Fibroblast of lung (primary cell): ENCODE data around the gene EWSR1. TPM values are rescaled to one million over a fixed set of nuclear protein-coding genes. Genes with fewer than 3 reads are reported as not detected.
A peak's percentile ranks its signal among the peaks of the same experiment; 100 is the strongest.

Experiments used
- DNase-seq, 2 donors: peaks; one replicate each; pipeline versions ENCODE4 v3.0.0 to v3.0.0-alpha.2; 2010; ENCODE audit warnings: low read depth in 2 of 2
- H2AFZ ChIP-seq: 2 replicates; pipeline ENCODE4 v1.5.1; 2012; ENCODE audit warnings: low read length, control low read depth, inconsistent platforms
- H3K27ac ChIP-seq: 2 replicates; pipeline ENCODE4 v1.5.1; 2011; ENCODE audit warnings: low read length, control low read depth; ENCODE audit not compliant: insufficient read depth
- H3K27me3 ChIP-seq: 2 replicates; pipeline ENCODE4 v1.5.1; 2011; ENCODE audit warnings: mild to moderate bottlenecking, low read length; ENCODE audit not compliant: control insufficient read depth, insufficient read depth
- H3K36me3 ChIP-seq: 2 replicates; pipeline ENCODE4 v1.5.1; 2011; ENCODE audit warnings: low read length; ENCODE audit not compliant: control insufficient read depth, insufficient read depth
- H3K4me1 ChIP-seq: 2 replicates; pipeline ENCODE4 v1.5.1; 2011; ENCODE audit warnings: low read length; ENCODE audit not compliant: control insufficient read depth, insufficient read depth; ENCODE audit errors: extremely low read depth
- H3K4me2 ChIP-seq: 2 replicates; pipeline ENCODE4 v1.5.1; 2011; ENCODE audit warnings: low read length, control low read depth; ENCODE audit not compliant: insufficient read depth; ENCODE audit errors: extremely low read depth
- H3K4me3 ChIP-seq, 4 experiments: fragments of 200-600 bp in 1 of 4; sonication (generic) in 1 of 4; replicated peaks in 1 of 4; 2 replicates each; pipeline ENCODE4 v1.5.1; 2011 to 2016; ENCODE audit warnings: low read length in 4 of 4, low read depth in 3 of 4, mild to moderate bottlenecking in 3 of 4, control low read depth in 2 of 4, inconsistent platforms in 1 of 4, mixed read lengths in 1 of 4; ENCODE audit not compliant: insufficient read depth in 1 of 4; ENCODE audit errors: control extremely low read depth in 1 of 4
- H3K79me2 ChIP-seq: 2 replicates; pipeline ENCODE4 v1.5.1; 2012; ENCODE audit warnings: mild to moderate bottlenecking, low read length, inconsistent platforms; ENCODE audit not compliant: control insufficient read depth, insufficient read depth
- H3K9ac ChIP-seq: 2 replicates; pipeline ENCODE4 v1.5.1; 2011; ENCODE audit warnings: mild to moderate bottlenecking, low read length, control low read depth; ENCODE audit not compliant: insufficient read depth
- H3K9me3 ChIP-seq: 2 replicates; pipeline ENCODE4 v1.5.1; 2012; ENCODE audit warnings: low read depth, low read length; ENCODE audit not compliant: control insufficient read depth, insufficient read depth
- H4K20me1 ChIP-seq: 2 replicates; pipeline ENCODE4 v1.5.1; 2011; ENCODE audit warnings: low read length; ENCODE audit not compliant: control insufficient read depth, insufficient read depth; ENCODE audit errors: extremely low read depth
- CTCF ChIP-seq, 2 donors: IDR thresholded peaks in 1 of 2; conservative IDR thresholded peaks in 1 of 2; 1 replicate in 1 of 2; 2 replicates in 1 of 2; pipeline ENCODE4 v1.5.1; 2011 to 2012; ENCODE audit warnings: low read length in 2 of 2, control low read depth in 1 of 2, inconsistent platforms in 1 of 2, low read depth in 1 of 2, mild to moderate bottlenecking in 1 of 2
- EZH2 ChIP-seq: IDR thresholded peaks from 2 replicates; pipeline ENCODE4 v1.5.1; 2012; ENCODE audit warnings: low read length, control low read depth, mild to moderate bottlenecking; ENCODE audit errors: missing control alignments
- polyA plus RNA-seq, 2 donors: library from polyadenylated mRNA; depleted of rRNA in 1 of 2; stranded (reverse) in 1 of 2; unstranded in 1 of 2; fragments of >200 nt; gene quantifications; 2 replicates each; pipeline ENCODE4 v1.2.1, GENCODE V29; 2011 to 2012; ENCODE audit warnings: missing spikeins in 1 of 2
- total RNA-seq: library from RNA; depleted of rRNA; stranded (reverse); fragments of >200 nt; gene quantifications from 2 replicates; pipeline ENCODE4 v1.2.1, GENCODE V29; 2014

Gene EWSR1
- total and polyA plus RNA-seq, 2 donors (not counting 1 experiment from before 2014, with no cell fraction given) = 150 to 172 TPM

- Histone ChIP-seq H3K4me2 (no peak overlapping the region), H3K27me3 (no peaks in the 10 kb centered on the region), H3K4me3 (no peak overlapping the region)
These were observed 4.2 kb upstream of the EWSR1 start for GRCh38 chr22:29263791-29264276.

GRCh38 chr22:29265305-29265704, 2.8 kb upstream of the EWSR1 start:
- Histone ChIP-seq H3K27me3 (no peaks in the 10 kb centered on the region), H3K36me3 (peaks cover 10% of the 10 kb centered on the region), H3K79me2 (peaks cover 33% of the 10 kb centered on the region), H3K4me3 (no peak overlapping the region), H2AFZ (no peak overlapping the region), H3K4me1 (peaks cover 21% of the 10 kb centered on the region), H3K4me2 (no peak overlapping the region), H4K20me1 (peaks cover 7% of the 10 kb centered on the region), H3K27ac (no peak overlapping the region), H3K9ac (no peak overlapping the region), H3K9me3 (no peaks in the 10 kb centered on the region)
- no peak for DNase-seq
- TF ChIP-seq CTCF (conservative IDR thresholded peaks at IDR 0.05 in 1 of 2, IDR thresholded peaks at IDR 0.05 in 1 of 2; ENCODE audit: low read depth in 1 of 2, low read length in 2 of 2) (no peak), EZH2 (no peak)

More at GRCh38 chr22:29263791-29264276, 4.2 kb upstream of the EWSR1 start:
- Histone ChIP-seq H3K79me2 (peaks cover 18% of the 10 kb centered on the region), H3K9me3 (no peaks in the 10 kb centered on the region), H4K20me1 (no peaks in the 10 kb centered on the region), H3K27ac (no peak overlapping the region), H3K36me3 (peaks cover 10% of the 10 kb centered on the region), H2AFZ (no peak overlapping the region), H3K9ac (no peak overlapping the region), H3K4me1 (peaks cover 14% of the 10 kb centered on the region)
- TF ChIP-seq EZH2 (no peak), CTCF (conservative IDR thresholded peaks at IDR 0.05 in 1 of 2, IDR thresholded peaks at IDR 0.05 in 1 of 2; ENCODE audit: low read depth in 1 of 2, low read length in 2 of 2) (no peak)
- DNase-seq = no peak

DNA sequence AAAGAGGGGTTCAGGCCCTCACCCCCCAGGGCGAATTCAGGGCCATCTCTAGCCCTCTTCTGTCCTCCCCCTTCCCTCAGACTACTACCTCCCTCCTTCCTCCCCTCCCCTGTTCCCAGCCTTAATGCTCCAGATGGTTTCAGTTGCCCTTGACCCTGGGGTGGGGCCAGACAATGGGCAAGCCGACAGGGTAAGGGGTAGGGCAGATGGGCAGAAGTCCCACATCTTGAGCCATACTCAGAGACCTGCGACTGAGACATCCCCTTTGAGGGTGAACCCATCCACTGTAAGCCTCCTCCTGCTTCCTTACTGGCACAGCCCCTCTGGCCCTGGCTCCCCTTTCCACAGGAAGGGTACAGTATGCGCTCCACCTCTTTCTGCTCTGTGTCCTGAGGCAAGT, 2.1 kb upstream of the EWSR1 start:
- Histone ChIP-seq H3K4me1 (peaks cover 24% of the 10 kb centered on the region), H2AFZ (no peak overlapping the region), H3K27ac (no peak overlapping the region), H3K9ac (no peak overlapping the region), H3K9me3 (no peaks in the 10 kb centered on the region), H3K36me3 (peaks cover 10% of the 10 kb centered on the region), H3K79me2 (peaks cover 39% of the 10 kb centered on the region), H3K27me3 (no peaks in the 10 kb centered on the region), H4K20me1 (peaks cover 11% of the 10 kb centered on the region), H3K4me2 (no peak overlapping the region), H3K4me3 (peak overlapping the region in 1 of 4 experiments; percentile 87)
- peak in 1 of 2 donors; percentile 38 for DNase-seq
- TF ChIP-seq EZH2 (no peak), CTCF (conservative IDR thresholded peaks at IDR 0.05 in 1 of 2, IDR thresholded peaks at IDR 0.05 in 1 of 2; ENCODE audit: low read depth in 1 of 2, low read length in 2 of 2) (no peak)
